ENCODE results near the gene IGSF21.

- no peak for TF ChIP-seq ZC3H11A (IDR thresholded peaks at IDR 0.05)
- TF ChIP-seq CTCF (IDR thresholded peaks at IDR 0.05): no peak
- TF ChIP-seq CEBPB (IDR thresholded peaks at IDR 0.05): no peak
- TF ChIP-seq, protein P1, sequence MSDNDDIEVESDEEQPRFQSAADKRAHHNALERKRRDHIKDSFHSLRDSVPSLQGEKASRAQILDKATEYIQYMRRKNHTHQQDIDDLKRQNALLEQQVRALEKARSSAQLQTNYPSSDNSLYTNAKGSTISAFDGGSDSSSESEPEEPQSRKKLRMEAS (IDR thresholded peaks at IDR 0.05): no peak
These were observed 133.3 kb downstream of the IGSF21 start for GRCh38 chr1:18240906-18241305.
